Kidney (tissue), 14 donors: ENCODE data around the gene BCDIN3D. TPM values are rescaled to one million over a fixed set of nuclear protein-coding genes. Genes with fewer than 3 reads are reported as not detected.

ENCODE experiments used
- DNase-seq, 5 donors: peaks; one replicate each; pipeline ENCODE4 v3.0.0-alpha.2; 2013 to 2020
- FAIRE-seq: peaks from 2 replicates; lab custom pipeline; 2012; peaks lifted over from hg19 to GRCh38; lab: Jason Lieb, UNC
- H3K27ac ChIP-seq, 2 donors: one replicate each; pipeline ENCODE4 v1.7.0; 2013; ENCODE audit warnings: low read depth in 2 of 2, low read length in 2 of 2, inconsistent platforms in 1 of 2
- H3K27me3 ChIP-seq: one replicate; pipeline ENCODE4 v1.7.1; 2013; ENCODE audit warnings: low read length, inconsistent platforms; ENCODE audit not compliant: control insufficient read depth, insufficient read depth
- H3K36me3 ChIP-seq, 3 donors: one replicate each; pipeline versions ENCODE4 v1.7.0 to v1.7.1; 2013; ENCODE audit warnings: low read length in 3 of 3, control low read depth in 1 of 3, inconsistent platforms in 1 of 3; ENCODE audit not compliant: insufficient read depth in 3 of 3, control insufficient read depth in 2 of 3
- H3K4me1 ChIP-seq, 3 donors: one replicate each; pipeline versions ENCODE4 v1.7.0 to v1.7.1; 2013; ENCODE audit warnings: low read length in 3 of 3, inconsistent platforms in 1 of 3, low read depth in 1 of 3; ENCODE audit not compliant: control insufficient read depth in 2 of 3, insufficient read depth in 2 of 3
- H3K4me3 ChIP-seq, 3 donors: one replicate each; pipeline versions ENCODE4 v1.7.0 to v1.8.1; 2013; ENCODE audit warnings: low read length in 3 of 3, control low read depth in 1 of 3, inconsistent platforms in 1 of 3
- H3K9ac ChIP-seq, 3 donors: one replicate each; pipeline versions ENCODE4 v1.7.0 to v1.7.1; 2013; ENCODE audit warnings: low read length in 3 of 3, control low read depth in 1 of 3, inconsistent platforms in 1 of 3
- H3K9me3 ChIP-seq, 3 donors: one replicate each; pipeline versions ENCODE4 v1.7.0 to v1.7.1; 2013; ENCODE audit warnings: low read length in 3 of 3, control low read depth in 1 of 3, inconsistent platforms in 1 of 3; ENCODE audit not compliant: control insufficient read depth in 2 of 3, insufficient read depth in 1 of 3
- CTCF ChIP-seq: IDR thresholded peaks from 3 replicates; pipeline ENCODE4 v1.5.1; 2012; ENCODE audit warnings: mild to moderate bottlenecking, moderate library complexity, borderline replicate concordance; ENCODE audit not compliant: insufficient read depth; ENCODE audit errors: extremely low read depth
- intact Hi-C: fragments of 100-400 bp; cut with DNase I; formaldehyde crosslinking; loops from one replicate; pipeline ENCODE4 v1.11.1; 2022
- polyA plus RNA-seq: library from polyadenylated mRNA; stranded (reverse); fragments of 350-450 nt; fragmentation: Illumina TruSeq; extraction: RNeasy Lipid Tissue Mini Kit (QIAGEN cat#74804); gene quantifications from one replicate; pipeline ENCODE4 v1.2.3, GENCODE V29; 2014; ENCODE audit warnings: low read depth, low replicate concordance; ENCODE audit not compliant: insufficient read depth
- total RNA-seq: library from RNA; stranded (reverse); fragmentation: NEBNext Ultra II Directional; extraction: Animal tissue kit (Norgen Biotek cat#: 25700); gene quantifications from one replicate; pipeline ENCODE4 v1.2.1, GENCODE V29; 2021
- donor health status: control.
- donor health status: control.
- donor health status: control.
- donor health status: control.
- donor health status: control.
- donor health status: DM: yes; HTN: yes; CAD: no.
- donor health status: Normal renal cell carcinoma (clear cell type).

The BCDIN3D gene
- total and polyA plus RNA-seq, 2 donors from 2014 or later: 4.6 to 5.1 TPM

GRCh38 chr12:49825360-49825970 lies 17.4 kb downstream of the BCDIN3D start:
- no peaks in the 10 kb centered on the region for H3K9me3 ChIP-seq
- peak in 1 of 5 donors; percentile 39 for DNase-seq
- no peaks in the 10 kb centered on the region for H3K36me3 ChIP-seq
- no peak for FAIRE-seq
- no peaks in the 10 kb centered on the region for H3K27me3 ChIP-seq
- no peak overlapping the region for H3K4me3 ChIP-seq
- H3K9ac ChIP-seq: no peak overlapping the region
- no peak for TF ChIP-seq CTCF
- intact Hi-C loops: loop anchor here (10.0 kb wide), 1 partner anchor 71 kb away; no protein-coding TSS in a partner anchor
- peaks cover 6 to 25% (median 8%) of the 10 kb centered on the region in 3 donors for H3K4me1 ChIP-seq
- H3K27ac ChIP-seq: no peak overlapping the region

- no peaks in the 10 kb centered on the region for H3K9me3 ChIP-seq
- H3K27me3 ChIP-seq: no peaks in the 10 kb centered on the region
- H3K4me1 ChIP-seq: peaks cover 6 to 25% (median 8%) of the 10 kb centered on the region in 3 donors
- H3K9ac ChIP-seq: no peak overlapping the region
- no peak for FAIRE-seq
- DNase-seq: no peak
- no peak for TF ChIP-seq CTCF
- no peak overlapping the region for H3K27ac ChIP-seq
- no peak overlapping the region for H3K4me3 ChIP-seq
- H3K36me3 ChIP-seq: no peaks in the 10 kb centered on the region
- intact Hi-C loops: loop anchor here (10.0 kb wide), 1 partner anchor 70 kb away; no protein-coding TSS in a partner anchor
Observed at GRCh38 chr12:49824895-49825294, 18.0 kb downstream of the BCDIN3D start.

GRCh38 chr12:49824416-49824815 lies 18.5 kb downstream of the BCDIN3D start:
- Histone ChIP-seq H3K36me3 (no peaks in the 10 kb centered on the region), H3K27me3 (no peaks in the 10 kb centered on the region), H3K4me3 (no peak overlapping the region), H3K9me3 (no peaks in the 10 kb centered on the region), H3K27ac (no peak overlapping the region), H3K4me1 (peaks cover 6 to 25% (median 8%) of the 10 kb centered on the region in 3 donors), H3K9ac (no peak overlapping the region)
- DNase-seq (no peak), FAIRE-seq (no peak)
- intact Hi-C loops: loop anchor here (10.0 kb wide), 1 partner anchor 70 kb away; no protein-coding TSS in a partner anchor
- no peak for TF ChIP-seq CTCF
